ENCODE data around the gene ZNF830. TPM values are rescaled to one million over a fixed set of nuclear protein-coding genes. Genes with fewer than 3 reads are reported as not detected.

Gene ZNF830
- total and polyA plus RNA-seq, 9 of the 15 experiments (the other 6 are each of a cell fraction or from before 2014, with no cell fraction given), result 13.1 to 28.7 (median 21.7) TPM

DNA sequence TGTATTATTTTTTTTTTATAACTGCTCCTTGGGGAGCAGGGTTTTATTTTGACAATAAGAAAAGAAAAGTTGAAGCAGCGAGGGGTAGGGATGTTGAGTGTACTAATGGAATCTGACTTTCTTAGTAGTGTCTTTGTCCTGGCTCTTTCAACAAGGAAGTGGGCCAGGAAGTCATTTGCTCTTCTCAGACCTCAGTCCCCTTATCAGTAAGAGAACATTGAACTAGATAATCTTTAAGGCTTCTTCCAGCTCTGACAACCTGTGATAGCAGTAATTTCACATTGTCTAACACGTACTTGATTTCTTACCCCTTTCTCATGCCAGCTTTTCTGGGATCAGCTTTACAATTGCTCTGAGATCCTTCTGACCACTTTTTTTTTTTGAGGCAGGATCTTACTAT lies 27.3 kb downstream of the ZNF830 start:
- Histone ChIP-seq H2AFZ (ENCODE audit: low read depth, low read length) (no peak overlapping the region), H3K9me1 (ENCODE audit: control insufficient read depth, insufficient read depth, low read length) (no peaks in the 10 kb centered on the region), H3K9ac (ENCODE audit: insufficient read depth in 1 of 2, low read depth in 2 of 2, low read length in 2 of 2) (no peak overlapping the region; a peak in 1 of 4 replicates), H3K79me2 (ENCODE audit: control insufficient read depth, insufficient read depth, low read length) (peaks cover 28% of the 10 kb centered on the region), H3K9me3 (replicated peaks; ENCODE audit: control insufficient read depth, insufficient read depth, low read depth, low read length) (no peaks in the 10 kb centered on the region), H3K4me1 (replicated peaks in 1 of 2; ENCODE audit: control insufficient read depth in 2 of 2, insufficient read depth in 2 of 2, low read length in 2 of 2) (peaks cover 8 to 19% of the 10 kb centered on the region in 2 experiments; a peak in 4 of 5 replicates), H3K27me3 (ENCODE audit: control insufficient read depth in 2 of 2, insufficient read depth in 2 of 2, low read length in 2 of 2) (no peaks in the 10 kb centered on the region), H3K36me3 (ENCODE audit: control insufficient read depth, insufficient read depth, low read length) (peaks cover 90% of the 10 kb centered on the region), H4K20me1 (replicated peaks; ENCODE audit: control insufficient read depth, insufficient read depth, low read length) (no peaks in the 10 kb centered on the region), H3K4me2 (ENCODE audit: insufficient read depth, low read length) (peak overlapping the region; percentile 19; the same call in 1 of the 2 replicates), H3K27ac (ENCODE audit: extremely low read depth, low read depth, low read length) (peak overlapping the region; percentile 51), H3K4me3 (no peak overlapping the region)
- ChIA-PET CTCF (ENCODE audit: low intra/inter-chr PET ratio) (no interaction called here), POLR2A (interaction anchor here (0.7 to 1.1 kb wide), 3 partner anchors 9 to 21 kb away, joined by 3 to 4 read pairs (median 3); no protein-coding TSS in a partner anchor)
- DNase-seq (ENCODE audit: extremely low read depth in 1 of 4, low spot score in 3 of 4) (peak; percentile 30 to 61 (median 48)), FAIRE-seq (peak; percentile 65), ATAC-seq (peak; percentile 72)
- in situ Hi-C loops (cut with MboI), result no loop called here
- BruUV-seq (replicated peaks), result no TSS peak
- intact Hi-C loops (cut with micrococcal nuclease), result no loop called here
- 3% methylated on average over 2 of the region's 2 CpGs for WGBS (ENCODE audit: insufficient coverage, low coverage, missing lambda C conversion rate)
- 0 out of 2 replicates have a peak, but pooled peaks have one; percentile 26 for TF ChIP-seq ZNF766 (CRISPR knock-in tag; conservative IDR thresholded peaks at IDR 0.05)
- TF ChIP-seq ARID1B (IDR thresholded peaks at IDR 0.05), result peak; percentile 88
- peak; percentile 65; the same call in 1 of the 2 replicates for TF ChIP-seq ZNF197 (CRISPR knock-in tag; IDR thresholded peaks at IDR 0.05; ENCODE audit: low read depth)
- no peak for TF ChIP-seq ZSCAN29 (IDR thresholded peaks at IDR 0.05)
- TF ChIP-seq FOS (IDR thresholded peaks at IDR 0.05; ENCODE audit: extremely low read depth, insufficient read length), result no peak
- TF ChIP-seq RCOR1 (IDR thresholded peaks at IDR 0.05; ENCODE audit: borderline replicate concordance in 1 of 2, low read depth in 2 of 2, low read length in 2 of 2), result peak in 1 of 2 experiments; percentile 81; a peak in 1 of 4 replicates
- TF ChIP-seq, protein P1, sequence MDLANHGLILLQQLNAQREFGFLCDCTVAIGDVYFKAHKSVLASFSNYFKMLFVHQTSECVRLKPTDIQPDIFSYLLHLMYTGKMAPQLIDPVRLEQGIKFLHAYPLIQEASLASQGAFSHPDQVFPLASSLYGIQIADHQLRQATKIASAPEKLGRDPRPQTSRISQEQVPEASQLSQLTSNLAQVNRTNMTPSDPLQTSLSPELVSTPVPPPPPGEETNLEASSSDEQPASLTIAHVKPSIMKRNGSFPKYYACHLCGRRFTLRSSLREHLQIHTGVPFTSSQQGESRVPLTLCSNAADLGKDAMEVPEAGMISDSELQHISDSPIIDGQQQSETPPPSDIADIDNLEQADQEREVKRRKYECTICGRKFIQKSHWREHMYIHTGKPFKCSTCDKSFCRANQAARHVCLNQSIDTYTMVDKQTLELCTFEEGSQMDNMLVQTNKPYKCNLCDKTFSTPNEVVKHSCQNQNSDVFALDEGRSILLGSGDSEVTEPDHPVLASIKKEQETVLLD (IDR thresholded peaks at IDR 0.05), result no peak
- TF ChIP-seq, protein P2, sequence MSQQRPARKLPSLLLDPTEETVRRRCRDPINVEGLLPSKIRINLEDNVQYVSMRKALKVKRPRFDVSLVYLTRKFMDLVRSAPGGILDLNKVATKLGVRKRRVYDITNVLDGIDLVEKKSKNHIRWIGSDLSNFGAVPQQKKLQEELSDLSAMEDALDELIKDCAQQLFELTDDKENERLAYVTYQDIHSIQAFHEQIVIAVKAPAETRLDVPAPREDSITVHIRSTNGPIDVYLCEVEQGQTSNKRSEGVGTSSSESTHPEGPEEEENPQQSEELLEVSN (IDR thresholded peaks at IDR 0.05; ENCODE audit: borderline replicate concordance in 1 of 2, extremely low read depth in 1 of 2, insufficient read depth in 1 of 2, insufficient read length in 1 of 2, low read depth in 1 of 2, low read length in 1 of 2, poor library complexity in 1 of 2, severe bottlenecking in 1 of 2), result no peak
- TF ChIP-seq MECOM (CRISPR knock-in tag; IDR thresholded peaks at IDR 0.05), result peak; percentile 77
- no peak for TF ChIP-seq RFX5 (IDR thresholded peaks at IDR 0.05; ENCODE audit: low read depth, low read length)
- TF ChIP-seq TRIM25 (IDR thresholded peaks at IDR 0.05; ENCODE audit: borderline replicate concordance), result no peak
- TF ChIP-seq XRCC5 (IDR thresholded peaks at IDR 0.05; ENCODE audit: low read depth, low read length), result no peak
- no peak for TF ChIP-seq FUS (optimal IDR thresholded peaks at IDR 0.05; ENCODE audit: low read depth, low read length)
- no peak for TF ChIP-seq IRF2 (CRISPR knock-in tag; IDR thresholded peaks at IDR 0.05)
- TF ChIP-seq GATA2 (CRISPR knock-in tag; IDR thresholded peaks at IDR 0.05), result peak; percentile 25; the same call in 1 of the 2 replicates
- TF ChIP-seq SMARCC2 (IDR thresholded peaks at IDR 0.05; ENCODE audit: low read depth), result no peak
- TF ChIP-seq PML (IDR thresholded peaks at IDR 0.05; ENCODE audit: low read length), result 0 out of 2 replicates have a peak, but pooled peaks have one; percentile 37
- no peak for TF ChIP-seq NELFE (IDR thresholded peaks at IDR 0.05; ENCODE audit: insufficient read depth, insufficient read length)

All from K562 (cell line).